Measurements from ENCODE around the gene METRNL.

METRNL gene

GRCh38 chr17:83067718-83068261 is 11.6 kb upstream of the METRNL start:
- no peak for DNase-seq

- no peak for DNase-seq
Measured at GRCh38 chr17:83068641-83069570, 10.5 kb upstream of the METRNL start.

GRCh38 chr17:83069571-83069906 is 9.9 kb upstream of the METRNL start:
- DNase-seq, result no peak

GRCh38 chr17:83069931-83070742 is 9.3 kb upstream of the METRNL start:
- peak; percentile 44 for DNase-seq

GRCh38 chr17:83070800-83071341 is 8.5 kb upstream of the METRNL start:
- no peak for DNase-seq

GRCh38 chr17:83071365-83071764 is 8.0 kb upstream of the METRNL start:
- DNase-seq, result no peak

GRCh38 chr17:83071966-83072562 is 7.3 kb upstream of the METRNL start:
- DNase-seq, result no peak

GRCh38 chr17:83072600-83073358 is 6.6 kb upstream of the METRNL start:
- DNase-seq, result no peak

- no peak for DNase-seq
Measured at GRCh38 chr17:83073389-83074063, 5.9 kb upstream of the METRNL start.

GRCh38 chr17:83074486-83075223 is 4.8 kb upstream of the METRNL start:
- no peak for DNase-seq

- no peak for DNase-seq
Measured at GRCh38 chr17:83075270-83075880, 4.0 kb upstream of the METRNL start.

- DNase-seq, result no peak
Measured at GRCh38 chr17:83076938-83077337, 2.5 kb upstream of the METRNL start.

- no peak for DNase-seq
Measured at GRCh38 chr17:83077411-83077810, 2.0 kb upstream of the METRNL start.

GRCh38 chr17:83077939-83078338 is 1.5 kb upstream of the METRNL start:
- no peak for DNase-seq

- peak; percentile 65 for DNase-seq
Measured at GRCh38 chr17:83078378-83079351, 744 bp upstream of the METRNL start.

- DNase-seq, result no peak
Measured at GRCh38 chr17:83079766-83080578, 563 bp downstream of the METRNL start.

GRCh38 chr17:83080579-83080857 is 1.1 kb downstream of the METRNL start:
- no peak for DNase-seq

Data from retina (tissue), 1 donor.